SK-N-SH (cell line): ENCODE measurements around the gene CASKIN1. TPM values are rescaled to one million over a fixed set of nuclear protein-coding genes. Genes with fewer than 3 reads are reported as not detected.

Experiments used
- CTCF ChIA-PET: fragments of 300-600, 350-600 bp; formaldehyde crosslinking; extraction: SDS; loops from one replicate; lab custom pipeline; 2021; lab: Yijun Ruan, JAX
- POLR2A ChIA-PET: fragments of 350-600 bp; sonication (Branson Sonifier 250); formaldehyde crosslinking; extraction: SDS; loops from one replicate; lab custom pipeline; 2020; ENCODE audit warnings: antibody characterized with exemption, inconsistent platforms; lab: Yijun Ruan, JAX
- DNase-seq: peaks from one replicate; pipeline ENCODE4 v3.0.0; 2012
- H2AFZ ChIP-seq: fragments of 200-600 bp; sonication (generic); 2 replicates; pipeline ENCODE4 v1.8.1; 2016; ENCODE audit warnings: antibody characterized with exemption, mild to moderate bottlenecking, low read depth
- H3F3A ChIP-seq: fragments of 200-600 bp; sonication (generic); replicated peaks from 2 replicates; pipeline ENCODE3; 2016; ENCODE audit warnings: antibody characterized with exemption, mild to moderate bottlenecking; ENCODE audit not compliant: insufficient read depth
- H3K27ac ChIP-seq, 2 experiments: fragments of 200-500 bp in 1 of 2; fragments of 200-600 bp in 1 of 2; sonication (Bioruptor generic) in 1 of 2; sonication (generic), shearing (Covaris generic) in 1 of 2; 2 replicates each; pipeline versions ENCODE4 v1.5.1 to v1.6.1; 2014 to 2016; ENCODE audit warnings: low read depth in 2 of 2, inconsistent platforms in 1 of 2, low read length in 1 of 2, mild to moderate bottlenecking in 1 of 2, mixed read lengths in 1 of 2
- H3K27me3 ChIP-seq: fragments of 200-600 bp; sonication (generic), shearing (Covaris generic); 2 replicates; pipeline ENCODE4 v1.6.1; 2016; ENCODE audit warnings: mixed run types; ENCODE audit not compliant: insufficient read depth
- H3K36me3 ChIP-seq, 2 experiments: fragments of 200-500 bp in 1 of 2; fragments of 200-600 bp in 1 of 2; sonication (Bioruptor generic) in 1 of 2; sonication (generic) in 1 of 2; replicated peaks in 1 of 2; 2 replicates each; pipeline versions ENCODE3 to v1.5.1; 2014 to 2016; ENCODE audit warnings: low read length in 1 of 2, mild to moderate bottlenecking in 1 of 2; ENCODE audit not compliant: insufficient read depth in 2 of 2, control insufficient read depth in 1 of 2
- H3K4me1 ChIP-seq, 2 experiments: fragments of 200-500 bp in 1 of 2; fragments of 200-600 bp in 1 of 2; sonication (Bioruptor generic) in 1 of 2; sonication (generic), shearing (Covaris generic) in 1 of 2; 2 replicates each; pipeline versions ENCODE4 v1.5.1 to v1.6.1; 2014 to 2016; ENCODE audit warnings: low read depth in 1 of 2, low read length in 1 of 2, mixed run types in 1 of 2; ENCODE audit not compliant: insufficient read depth in 2 of 2, control insufficient read depth in 1 of 2
- H3K4me2 ChIP-seq: fragments of 200-600 bp; sonication (generic), shearing (Covaris generic); 2 replicates; pipeline ENCODE4 v1.6.1; 2017; ENCODE audit warnings: mixed run types
- H3K4me3 ChIP-seq, 2 experiments: fragments of 200-500 bp in 1 of 2; fragments of 200-600 bp in 1 of 2; sonication (Bioruptor generic) in 1 of 2; sonication (generic), shearing (Covaris generic) in 1 of 2; 2 replicates each; pipeline versions ENCODE4 v1.5.1 to v1.8.1; 2014 to 2016; ENCODE audit warnings: low read depth in 2 of 2, inconsistent platforms in 1 of 2, low read length in 1 of 2, mild to moderate bottlenecking in 1 of 2, mixed read lengths in 1 of 2, moderate library complexity in 1 of 2
- H3K79me2 ChIP-seq: fragments of 200-600 bp; sonication (generic); 2 replicates; pipeline ENCODE4 v1.8.1; 2017; ENCODE audit warnings: mild to moderate bottlenecking; ENCODE audit not compliant: insufficient read depth
- H3K9ac ChIP-seq: fragments of 200-600 bp; sonication (generic); 2 replicates; pipeline ENCODE4 v1.6.1; 2017; ENCODE audit warnings: mixed run types
- H3K9me2 ChIP-seq: fragments of 200-600 bp; sonication (generic); 2 replicates; pipeline ENCODE4 v1.6.1; 2017; ENCODE audit warnings: mixed run types
- H3K9me3 ChIP-seq: fragments of 200-600 bp; sonication (generic); 2 replicates; pipeline ENCODE4 v1.6.1; 2017; ENCODE audit warnings: mixed run types, mild to moderate bottlenecking, moderate library complexity
- H4K20me1 ChIP-seq: fragments of 200-600 bp; sonication (generic); 2 replicates; pipeline ENCODE4 v1.6.1; 2017; ENCODE audit warnings: mild to moderate bottlenecking, mixed run types; ENCODE audit not compliant: insufficient read depth
- CTCF ChIP-seq: fragments of 200-600 bp; sonication (generic); IDR thresholded peaks from 2 replicates; pipeline ENCODE4 v1.6.1; 2017; ENCODE audit warnings: antibody characterized with exemption, mild to moderate bottlenecking, moderate library complexity
- ELF1 ChIP-seq: IDR thresholded peaks from 2 replicates; pipeline ENCODE4 v1.4.0; 2012
- FOXJ3 ChIP-seq: sonication (generic); formaldehyde crosslinking; IDR thresholded peaks from 2 replicates; pipeline ENCODE4 v1.5.1; 2020; ENCODE audit warnings: mild to moderate bottlenecking, missing genetic modification reagents
- GABPA ChIP-seq: IDR thresholded peaks from 2 replicates; pipeline ENCODE4 v1.4.0; 2012; ENCODE audit warnings: low read depth, mild to moderate bottlenecking
- GATA2 ChIP-seq: sonication (generic); formaldehyde crosslinking; IDR thresholded peaks from 2 replicates; pipeline ENCODE4 v1.5.0; 2020; ENCODE audit warnings: mild to moderate bottlenecking, missing genetic modification reagents
- IRF3 ChIP-seq: fragments of 150-350 bp; IDR thresholded peaks from 2 replicates; pipeline ENCODE4 v1.6.1; 2016; ENCODE audit warnings: mild to moderate bottlenecking, low read depth, low read length
- MEF2A ChIP-seq: IDR thresholded peaks from 2 replicates; pipeline ENCODE4 v1.4.0; 2012; ENCODE audit warnings: low read depth, borderline replicate concordance
- MXI1 ChIP-seq: IDR thresholded peaks from 2 replicates; pipeline ENCODE4 v1.6.1; 2012; ENCODE audit warnings: mild to moderate bottlenecking, low read depth, low read length, improper control_type of control experiment
- NFIC ChIP-seq: IDR thresholded peaks from 2 replicates; pipeline ENCODE4 v1.4.0; 2012; ENCODE audit warnings: borderline replicate concordance
- RCOR1 ChIP-seq: fragments of 150-350 bp; IDR thresholded peaks from 2 replicates; pipeline ENCODE4 v1.6.1; 2017; ENCODE audit warnings: antibody characterized with exemption, low read length
- RXRA ChIP-seq: IDR thresholded peaks from 2 replicates; pipeline ENCODE4 v1.4.0; 2012; ENCODE audit warnings: low read depth, mild to moderate bottlenecking, borderline replicate concordance
- TCF12 ChIP-seq: IDR thresholded peaks from 2 replicates; pipeline ENCODE4 v1.4.0; 2012
- USF1 ChIP-seq: IDR thresholded peaks from 2 replicates; pipeline ENCODE4 v1.4.0; 2012; ENCODE audit warnings: low read depth, borderline replicate concordance
- YY1 ChIP-seq: IDR thresholded peaks from 2 replicates; pipeline ENCODE4 v1.4.0; 2012; ENCODE audit warnings: low read depth, mild to moderate bottlenecking
- ZBTB33 ChIP-seq: IDR thresholded peaks from 2 replicates; pipeline ENCODE4 v1.4.0; 2012; ENCODE audit warnings: low read depth, borderline replicate concordance
- WGBS: methylation state at CpG from one replicate; pipeline ENCODE4 v1.1.6; 2017; ENCODE audit warnings: low lambda C conversion rate; 5-methylcytosine and 5-hydroxymethylcytosine counted together
- polyA plus RNA-seq, 3 experiments: library from polyadenylated mRNA; depleted of rRNA; stranded (reverse); fragments of >200 nt; gene quantifications; 2 replicates each; pipeline ENCODE4 v1.2.3, GENCODE V29; 2012

CASKIN1 gene
- polyA plus RNA-seq, 1 of the 3 experiments (the other 2 are of a cell fraction), result 1.7 TPM

- peaks cover 0 to 44% of the 10 kb centered on the region in 2 experiments for H3K36me3 ChIP-seq
- H4K20me1 ChIP-seq, result no peaks in the 10 kb centered on the region
- 90% methylated on average over 106 of the region's 106 CpGs for WGBS
- H3K4me2 ChIP-seq, result no peak overlapping the region
- no peaks in the 10 kb centered on the region for H3K9me3 ChIP-seq
- CTCF ChIA-PET, result interaction anchor here (1.0 kb wide), 1 partner anchor 25 kb away, joined by 3 read pairs; no protein-coding TSS in a partner anchor
- H3K27ac ChIP-seq, result no peak overlapping the region
- no peak overlapping the region for H3K4me3 ChIP-seq
- no peaks in the 10 kb centered on the region for H3K4me1 ChIP-seq
- H3K27me3 ChIP-seq, result no peaks in the 10 kb centered on the region
- TF ChIP-seq ZBTB33 (no peak), GATA2 (CRISPR knock-in tag) (no peak), NFIC (no peak), MXI1 (no peak), FOXJ3 (CRISPR knock-in tag) (no peak)
- H3K9ac ChIP-seq, result no peak overlapping the region
- POLR2A ChIA-PET, result no interaction called here
- H3K9me2 ChIP-seq, result no peaks in the 10 kb centered on the region
- DNase-seq, result peak; percentile 73
- no peak overlapping the region for H2AFZ ChIP-seq
- H3K79me2 ChIP-seq, result no peaks in the 10 kb centered on the region
- H3F3A ChIP-seq, result no peaks in the 10 kb centered on the region
Observed at GRCh38 chr16:2178321-2179106, 17.9 kb downstream of the CASKIN1 start.

- H3K9me2 ChIP-seq, result no peaks in the 10 kb centered on the region
- H3K79me2 ChIP-seq, result no peaks in the 10 kb centered on the region
- H3K4me3 ChIP-seq, result no peak overlapping the region
- H3K9ac ChIP-seq, result no peak overlapping the region
- H3K9me3 ChIP-seq, result no peaks in the 10 kb centered on the region
- WGBS, result 95% methylated on average over 9 of the region's 20 CpGs
- no peak overlapping the region for H2AFZ ChIP-seq
- ChIA-PET POLR2A (no interaction called here), CTCF (interaction anchor here (1.0 kb wide), 1 partner anchor 24 kb away, joined by 3 read pairs; no protein-coding TSS in a partner anchor)
- H3K27ac ChIP-seq, result no peak overlapping the region
- no peaks in the 10 kb centered on the region for H3K4me1 ChIP-seq
- H3K36me3 ChIP-seq, result peaks cover 0 to 49% of the 10 kb centered on the region in 2 experiments
- H3F3A ChIP-seq, result no peaks in the 10 kb centered on the region
- no peaks in the 10 kb centered on the region for H3K27me3 ChIP-seq
- no peak for TF ChIP-seq MXI1
- TF ChIP-seq YY1, result no peak
- no peak for TF ChIP-seq IRF3
- TF ChIP-seq MEF2A, result no peak
- no peak for TF ChIP-seq FOXJ3 (CRISPR knock-in tag)
- TF ChIP-seq ZBTB33, result no peak
- no peak for TF ChIP-seq GABPA
- no peak for TF ChIP-seq TCF12
- no peak for TF ChIP-seq RCOR1
- TF ChIP-seq CTCF, result no peak
- no peak for TF ChIP-seq RXRA
- no peak for TF ChIP-seq ELF1
- TF ChIP-seq USF1, result no peak
- H3K4me2 ChIP-seq, result no peak overlapping the region
- no peaks in the 10 kb centered on the region for H4K20me1 ChIP-seq
- DNase-seq, result no peak
Observed at GRCh38 chr16:2177561-2177960, 18.8 kb downstream of the CASKIN1 start.
